GM19324 (cell line): Measurements from ENCODE around the gene CDKAL1.

Experiments
- ATAC-seq: cut with Tn5 transposase; IDR thresholded peaks from one replicate; pipeline ENCODE4 v1.9.1; 2021; ENCODE audit warnings: mild to moderate bottlenecking, moderate library complexity; ENCODE audit not compliant: unreplicated experiment, low FRiP score

Gene CDKAL1

GRCh38 chr6:20771409-20771808 is 237.2 kb downstream of the CDKAL1 start:
- no peak for ATAC-seq

- ATAC-seq: no peak
Measured at GRCh38 chr6:20773822-20774221, 239.6 kb downstream of the CDKAL1 start.

GRCh38 chr6:20775981-20776380 is 241.7 kb downstream of the CDKAL1 start:
- ATAC-seq: no peak

GRCh38 chr6:20777801-20778200 is 243.5 kb downstream of the CDKAL1 start:
- no peak for ATAC-seq

GRCh38 chr6:20778459-20778858 is 244.2 kb downstream of the CDKAL1 start:
- ATAC-seq: no peak

- ATAC-seq: no peak
Measured at GRCh38 chr6:20778912-20779311, 244.7 kb downstream of the CDKAL1 start.

- ATAC-seq: no peak
Measured at GRCh38 chr6:20789162-20789561, 254.9 kb downstream of the CDKAL1 start.

- ATAC-seq: no peak
Measured at GRCh38 chr6:20790032-20790791, 256.0 kb downstream of the CDKAL1 start.

- ATAC-seq: no peak
Measured at GRCh38 chr6:20791074-20791473, 256.8 kb downstream of the CDKAL1 start.

GRCh38 chr6:20791944-20792343 is 257.7 kb downstream of the CDKAL1 start:
- no peak for ATAC-seq

GRCh38 chr6:20793174-20793573 is 258.9 kb downstream of the CDKAL1 start:
- ATAC-seq: no peak

- ATAC-seq: no peak
Measured at GRCh38 chr6:20797597-20797996, 263.3 kb downstream of the CDKAL1 start.

GRCh38 chr6:20800229-20800628 is 266.0 kb downstream of the CDKAL1 start:
- no peak for ATAC-seq

- ATAC-seq: no peak
Measured at GRCh38 chr6:20800653-20801052, 266.4 kb downstream of the CDKAL1 start.

GRCh38 chr6:20801595-20801994 is 267.3 kb downstream of the CDKAL1 start:
- ATAC-seq: no peak

GRCh38 chr6:20802596-20802995 is 268.3 kb downstream of the CDKAL1 start:
- ATAC-seq: no peak

GRCh38 chr6:20805021-20805420 is 270.8 kb downstream of the CDKAL1 start:
- no peak for ATAC-seq

- no peak for ATAC-seq
Measured at GRCh38 chr6:20806669-20807068, 272.4 kb downstream of the CDKAL1 start.

- ATAC-seq: no peak
Measured at GRCh38 chr6:20808439-20808838, 274.2 kb downstream of the CDKAL1 start.

GRCh38 chr6:20808924-20809323 is 274.7 kb downstream of the CDKAL1 start:
- no peak for ATAC-seq

- ATAC-seq: no peak
Measured at GRCh38 chr6:20810727-20811108, 276.5 kb downstream of the CDKAL1 start.

- no peak for ATAC-seq
Measured at GRCh38 chr6:20811109-20811761, 277.0 kb downstream of the CDKAL1 start.
